ENCODE results near the gene EIF3J.

DNA sequence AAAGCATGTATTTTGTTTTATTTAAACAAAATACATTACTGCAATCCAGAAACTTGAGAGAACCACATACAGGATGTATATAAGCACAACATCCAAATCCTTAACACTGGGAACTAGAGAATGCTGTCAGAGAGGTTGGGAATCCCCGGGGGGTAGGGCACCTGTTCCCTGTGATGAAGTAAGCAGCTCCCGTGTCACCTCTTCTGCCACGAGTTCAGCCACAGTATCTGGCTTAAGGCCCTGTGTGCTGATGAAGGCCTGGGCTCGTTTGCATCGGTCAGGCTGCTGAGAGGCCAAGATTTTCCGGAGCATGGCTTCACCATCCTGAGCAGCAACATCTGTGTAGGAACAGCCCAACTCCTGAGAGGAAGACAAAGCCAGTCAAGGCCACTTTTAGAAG lies 36.4 kb downstream of the EIF3J start:
- TF ChIP-seq, protein P1, sequence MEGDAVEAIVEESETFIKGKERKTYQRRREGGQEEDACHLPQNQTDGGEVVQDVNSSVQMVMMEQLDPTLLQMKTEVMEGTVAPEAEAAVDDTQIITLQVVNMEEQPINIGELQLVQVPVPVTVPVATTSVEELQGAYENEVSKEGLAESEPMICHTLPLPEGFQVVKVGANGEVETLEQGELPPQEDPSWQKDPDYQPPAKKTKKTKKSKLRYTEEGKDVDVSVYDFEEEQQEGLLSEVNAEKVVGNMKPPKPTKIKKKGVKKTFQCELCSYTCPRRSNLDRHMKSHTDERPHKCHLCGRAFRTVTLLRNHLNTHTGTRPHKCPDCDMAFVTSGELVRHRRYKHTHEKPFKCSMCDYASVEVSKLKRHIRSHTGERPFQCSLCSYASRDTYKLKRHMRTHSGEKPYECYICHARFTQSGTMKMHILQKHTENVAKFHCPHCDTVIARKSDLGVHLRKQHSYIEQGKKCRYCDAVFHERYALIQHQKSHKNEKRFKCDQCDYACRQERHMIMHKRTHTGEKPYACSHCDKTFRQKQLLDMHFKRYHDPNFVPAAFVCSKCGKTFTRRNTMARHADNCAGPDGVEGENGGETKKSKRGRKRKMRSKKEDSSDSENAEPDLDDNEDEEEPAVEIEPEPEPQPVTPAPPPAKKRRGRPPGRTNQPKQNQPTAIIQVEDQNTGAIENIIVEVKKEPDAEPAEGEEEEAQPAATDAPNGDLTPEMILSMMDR (conservative IDR thresholded peaks at IDR 0.05; ENCODE audit: low read length) = no peak
- no peak for TF ChIP-seq EZH2phosphoT487 (IDR thresholded peaks at IDR 0.05; ENCODE audit: borderline replicate concordance)

All from Loucy (cell line).